HepG2 (cell line): Measurements from ENCODE around the gene ZBTB20. TPM values are rescaled to one million over a fixed set of nuclear protein-coding genes. Genes with fewer than 3 reads are reported as not detected.

Experiments used
- ATAC-seq: fragments of 200-7000 bp; cut with Tn5 transposase; 3 replicates; pipeline ENCODE4 v1.9.1; 2020; ENCODE audit warnings: mild to moderate bottlenecking, moderate library complexity
- BruUV-seq: library from RNA; stranded (reverse); fragments of 400-500 nt; replicated peaks from 2 replicates; lab custom pipeline; 2021; lab: Mats Ljungman, UMichigan
- CTCF ChIA-PET: fragments of 300-600 bp; formaldehyde crosslinking; extraction: SDS; loops from one replicate; lab custom pipeline; 2021; ENCODE audit warnings: low total read pairs, inconsistent platforms, low intra/inter-chr PET ratio; lab: Yijun Ruan, JAX
- POLR2A ChIA-PET: fragments of 350-600 bp; sonication (Branson Sonifier 250); formaldehyde crosslinking; loops from one replicate; lab custom pipeline; 2020; ENCODE audit warnings: antibody characterized with exemption, inconsistent platforms; lab: Yijun Ruan, JAX
- DNase-seq: peaks from one replicate; pipeline ENCODE4 v3.0.0-alpha.2; 2015; ENCODE audit warnings: low spot score
- FAIRE-seq: peaks from 3 replicates; lab custom pipeline; 2011; peaks lifted over from hg19 to GRCh38; lab: Jason Lieb, UNC
- H2AFZ ChIP-seq: one replicate; pipeline ENCODE4 v1.6.1; 2011; ENCODE audit warnings: low read length, inconsistent platforms
- H3K27ac ChIP-seq: fragments of 300-600 bp; 3 replicates; pipeline ENCODE4 v1.8.0; 2011; ENCODE audit warnings: mixed run types, mild to moderate bottlenecking, mixed read lengths, low read length, inconsistent platforms; ENCODE audit not compliant: insufficient read depth; ENCODE audit errors: extremely low read length
- H3K27me3 ChIP-seq, 2 experiments: fragments of 200-600 bp in 1 of 2; 2 replicates in 1 of 2; 3 replicates in 1 of 2; pipeline versions ENCODE4 v1.6.0 to v1.8.0; 2011; ENCODE audit warnings: low read length in 2 of 2, mild to moderate bottlenecking in 2 of 2, moderate library complexity in 2 of 2, inconsistent platforms in 1 of 2; ENCODE audit not compliant: insufficient read depth in 2 of 2, control insufficient read depth in 1 of 2
- H3K36me3 ChIP-seq, 2 experiments: fragments of 200-600 bp in 1 of 2; replicated peaks in 1 of 2; 2 replicates in 1 of 2; 3 replicates in 1 of 2; pipeline versions ENCODE4 v1.5.1 to v1.8.0; 2011; ENCODE audit warnings: low read length in 2 of 2, inconsistent platforms in 1 of 2; ENCODE audit not compliant: insufficient read depth in 2 of 2, control insufficient read depth in 1 of 2
- H3K4me1 ChIP-seq: 2 replicates; pipeline ENCODE4 v1.5.1; 2012; ENCODE audit warnings: low read length, inconsistent platforms; ENCODE audit not compliant: insufficient read depth
- H3K4me2 ChIP-seq: 2 replicates; pipeline ENCODE4 v1.6.0; 2011; ENCODE audit warnings: low read depth, low read length, inconsistent platforms
- H3K4me3 ChIP-seq, 3 experiments: fragments of 200-600 bp in 1 of 3; sonication (generic), shearing (Covaris generic) in 1 of 3; replicated peaks in 1 of 3; 2 replicates each; pipeline ENCODE4 v1.5.1; 2011 to 2016; ENCODE audit warnings: low read length in 3 of 3, inconsistent platforms in 2 of 3, low read depth in 2 of 3, mild to moderate bottlenecking in 2 of 3, control low read depth in 1 of 3, mixed read lengths in 1 of 3; ENCODE audit not compliant: insufficient read depth in 1 of 3
- H3K79me2 ChIP-seq: one replicate; pipeline ENCODE4 v1.6.1; 2011; ENCODE audit warnings: low read length, inconsistent platforms; ENCODE audit not compliant: insufficient read depth
- H3K9ac ChIP-seq: 2 replicates; pipeline ENCODE4 v1.6.0; 2011; ENCODE audit warnings: mild to moderate bottlenecking, low read depth, low read length, inconsistent platforms; ENCODE audit not compliant: insufficient read depth
- H3K9me3 ChIP-seq: 2 replicates; pipeline ENCODE4 v1.5.1; 2012; ENCODE audit warnings: mild to moderate bottlenecking, low read length
- H4K20me1 ChIP-seq: 2 replicates; pipeline ENCODE4 v1.6.0; 2011; ENCODE audit warnings: inconsistent platforms, mild to moderate bottlenecking, low read length, moderate library complexity; ENCODE audit not compliant: insufficient read depth
- GABPA ChIP-seq, 2 experiments: IDR thresholded peaks; 2 replicates each; pipeline ENCODE4 v1.6.1; 2011 to 2016; ENCODE audit warnings: low read depth in 2 of 2, low read length in 1 of 2, missing biosample characterization in 1 of 2, missing genetic modification characterization in 1 of 2
- IKZF1 ChIP-seq: fragments of 450-650 bp; IDR thresholded peaks from 2 replicates; pipeline ENCODE4 v1.7.1; 2016
- NR2F2 ChIP-seq: IDR thresholded peaks from 2 replicates; pipeline ENCODE4 v1.6.1; 2012; ENCODE audit warnings: low read depth, inconsistent platforms, borderline replicate concordance
- SMC3 ChIP-seq: IDR thresholded peaks from 2 replicates; pipeline ENCODE4 v1.6.1; 2011; ENCODE audit warnings: low read length, improper control_type of control experiment
- STAG1 ChIP-seq: sonication (generic); formaldehyde crosslinking; IDR thresholded peaks from 2 replicates; pipeline ENCODE4 v1.4.0; 2020; ENCODE audit warnings: missing genetic modification reagents
- ZNF17 ChIP-seq: sonication (generic); formaldehyde crosslinking; IDR thresholded peaks from 2 replicates; pipeline ENCODE4 v1.5.0; 2020; ENCODE audit warnings: mild to moderate bottlenecking, missing genetic modification reagents
- ZNF326 ChIP-seq: sonication (generic); formaldehyde crosslinking; IDR thresholded peaks from 2 replicates; pipeline ENCODE4 v1.4.0; 2020; ENCODE audit warnings: missing genetic modification reagents, borderline replicate concordance
- ZNF660 ChIP-seq: sonication (generic); formaldehyde crosslinking; IDR thresholded peaks from 2 replicates; pipeline ENCODE4 v1.5.1; 2020; ENCODE audit warnings: mild to moderate bottlenecking, low read depth, missing genetic modification reagents, borderline replicate concordance
- WGBS: methylation state at CpG from one replicate; pipeline ENCODE4 v1.1.6; 2017; ENCODE audit warnings: low lambda C conversion rate; 5-methylcytosine and 5-hydroxymethylcytosine counted together
- in situ Hi-C: cut with HindIII; loops from 2 replicates; pipeline ENCODE4 v1.10.0; 2017; ENCODE audit warnings: low pct_unique_long_range_greater_than_20kb; ENCODE audit not compliant: extremely low pct_ligation_motif_present
- intact Hi-C: fragments of 100-400 bp; cut with micrococcal nuclease; formaldehyde crosslinking; loops from one replicate; pipeline ENCODE4 v1.10.0; 2022; ENCODE audit not compliant: unreplicated experiment
- polyA plus RNA-seq, 8 experiments: library from polyadenylated mRNA; depleted of rRNA in 3 of 8; stranded (reverse) in 7 of 8; unstranded in 1 of 8; fragments of >200 nt; fragmentation: Illumina TruSeq in 4 of 8; extraction: Trizol in 4 of 8; gene quantifications; 2 replicates each; pipeline versions ENCODE4 v1.2.1 to v1.2.3, GENCODE V29; 2011 to 2016; ENCODE audit warnings: low read depth in 4 of 8, missing spikeins in 1 of 8, mixed read lengths in 1 of 8; ENCODE audit not compliant: insufficient read depth in 1 of 8
- total RNA-seq, 5 experiments: library from RNA; depleted of rRNA; stranded (reverse); fragments of >200 nt; fragmentation: Illumina TruSeq; extraction: Trizol; gene quantifications; 2 replicates each; pipeline ENCODE4 v1.2.3, GENCODE V29; 2016; ENCODE audit warnings: low read depth in 1 of 5
- TF ChIP-seq, protein P1 (sequence below): sonication (generic); formaldehyde crosslinking; IDR thresholded peaks from 2 replicates; pipeline ENCODE4 v1.5.0; 2020; ENCODE audit warnings: mild to moderate bottlenecking, missing genetic modification reagents, moderate library complexity
- TF ChIP-seq, protein P2 (sequence below): sonication (generic); formaldehyde crosslinking; IDR thresholded peaks from 2 replicates; pipeline ENCODE4 v1.9.0; 2022; ENCODE audit warnings: missing genetic modification reagents, mild to moderate bottlenecking, borderline replicate concordance

ZBTB20 gene
- total and polyA plus RNA-seq, 2 of the 13 experiments (the other 11 are each of a cell fraction or from before 2014, with no cell fraction given), result 1.9 to 8.8 TPM

DNA sequence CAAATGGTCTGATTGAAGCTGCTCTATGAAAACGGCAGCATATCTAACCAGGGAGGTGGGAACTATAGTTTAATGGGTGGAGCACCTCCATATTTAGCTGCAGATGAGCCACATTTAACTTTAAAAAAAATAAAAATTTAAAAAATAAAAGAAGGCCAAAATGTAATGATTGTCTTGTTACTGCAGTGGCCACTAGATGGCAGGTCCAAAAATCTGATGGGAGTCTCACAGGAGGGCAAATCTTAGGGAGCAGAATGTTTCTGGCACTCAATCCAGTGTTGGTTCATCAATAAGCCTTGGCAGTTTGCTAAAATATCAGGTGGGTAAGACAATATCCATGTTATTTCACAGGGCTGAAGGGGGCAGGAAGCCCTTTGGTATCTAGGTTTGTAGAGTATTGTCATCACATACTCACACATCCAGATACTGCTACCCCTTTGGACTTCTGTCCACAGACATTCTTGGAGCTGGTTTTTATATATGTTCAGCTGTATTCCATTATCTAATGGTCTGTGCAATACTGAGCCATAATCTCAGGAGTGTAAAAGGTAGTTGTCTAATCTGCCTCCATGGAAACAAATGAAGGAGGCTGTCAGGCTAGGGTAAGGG, 619.9 kb downstream of the ZBTB20 start:
- H2AFZ ChIP-seq, result no peak overlapping the region
- peak; percentile 59 for ATAC-seq
- no peaks in the 10 kb centered on the region for H4K20me1 ChIP-seq
- BruUV-seq, result no TSS peak
- in situ Hi-C loops, result no loop called here
- H3K9ac ChIP-seq, result no peak overlapping the region
- H3K36me3 ChIP-seq, result no peaks in the 10 kb centered on the region
- H3K79me2 ChIP-seq, result no peaks in the 10 kb centered on the region
- H3K4me3 ChIP-seq, result no peak overlapping the region
- no peaks in the 10 kb centered on the region for H3K27me3 ChIP-seq
- TF ChIP-seq STAG1 (CRISPR knock-in tag) (peak; percentile 27; the same call in 1 of the 2 replicates), ZNF326 (no peak), IKZF1 (no peak), SMC3 (peak; percentile 14; the same call in 1 of the 2 replicates)
- TF ChIP-seq, protein P1, sequence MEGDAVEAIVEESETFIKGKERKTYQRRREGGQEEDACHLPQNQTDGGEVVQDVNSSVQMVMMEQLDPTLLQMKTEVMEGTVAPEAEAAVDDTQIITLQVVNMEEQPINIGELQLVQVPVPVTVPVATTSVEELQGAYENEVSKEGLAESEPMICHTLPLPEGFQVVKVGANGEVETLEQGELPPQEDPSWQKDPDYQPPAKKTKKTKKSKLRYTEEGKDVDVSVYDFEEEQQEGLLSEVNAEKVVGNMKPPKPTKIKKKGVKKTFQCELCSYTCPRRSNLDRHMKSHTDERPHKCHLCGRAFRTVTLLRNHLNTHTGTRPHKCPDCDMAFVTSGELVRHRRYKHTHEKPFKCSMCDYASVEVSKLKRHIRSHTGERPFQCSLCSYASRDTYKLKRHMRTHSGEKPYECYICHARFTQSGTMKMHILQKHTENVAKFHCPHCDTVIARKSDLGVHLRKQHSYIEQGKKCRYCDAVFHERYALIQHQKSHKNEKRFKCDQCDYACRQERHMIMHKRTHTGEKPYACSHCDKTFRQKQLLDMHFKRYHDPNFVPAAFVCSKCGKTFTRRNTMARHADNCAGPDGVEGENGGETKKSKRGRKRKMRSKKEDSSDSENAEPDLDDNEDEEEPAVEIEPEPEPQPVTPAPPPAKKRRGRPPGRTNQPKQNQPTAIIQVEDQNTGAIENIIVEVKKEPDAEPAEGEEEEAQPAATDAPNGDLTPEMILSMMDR (CRISPR knock-in tag), result peak; percentile 37
- peak; percentile 9 for DNase-seq
- CTCF ChIA-PET, result no interaction called here
- H3K4me1 ChIP-seq, result peaks cover 4% of the 10 kb centered on the region; the same call in 1 of the 2 replicates
- H3K4me2 ChIP-seq, result no peak overlapping the region
- no peak for FAIRE-seq
- 90% methylated on average over 1 of the region's 1 CpG for WGBS
- intact Hi-C loops, result loop anchor here (10.0 kb wide), 1 partner anchor 178 kb away; no protein-coding TSS in a partner anchor
- H3K27ac ChIP-seq, result no peak overlapping the region
- POLR2A ChIA-PET, result no interaction called here
- H3K9me3 ChIP-seq, result no peaks in the 10 kb centered on the region

DNA sequence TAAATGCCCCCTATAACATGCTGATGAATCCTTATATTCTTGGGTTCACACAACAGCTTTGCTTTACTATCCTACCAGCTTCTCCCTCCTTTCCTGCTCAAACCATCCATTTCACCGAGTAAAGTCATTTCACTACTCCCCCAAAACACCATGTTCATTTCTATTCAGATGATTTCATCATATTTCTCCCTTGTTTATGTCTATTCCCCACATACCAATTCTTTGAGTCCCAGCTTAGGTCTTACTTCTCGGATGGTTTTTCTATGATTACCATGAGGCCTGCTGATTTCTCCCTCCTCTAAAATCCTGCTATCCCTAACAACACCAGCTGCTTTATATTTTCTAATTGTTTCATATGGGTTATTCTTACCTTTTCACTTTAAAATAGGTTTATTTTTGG, 621.8 kb downstream of the ZBTB20 start:
- ATAC-seq, result no peak
- H3K4me3 ChIP-seq, result no peak overlapping the region
- no peaks in the 10 kb centered on the region for H3K36me3 ChIP-seq
- no TSS peak for BruUV-seq
- ChIA-PET CTCF (no interaction called here), POLR2A (no interaction called here)
- no peak overlapping the region for H3K27ac ChIP-seq
- FAIRE-seq, result no peak
- no peak overlapping the region for H3K9ac ChIP-seq
- intact Hi-C loops, result loop anchor here (10.0 kb wide), 1 partner anchor 180 kb away; no protein-coding TSS in a partner anchor
- H3K27me3 ChIP-seq, result no peaks in the 10 kb centered on the region
- H3K9me3 ChIP-seq, result no peaks in the 10 kb centered on the region
- DNase-seq, result no peak
- TF ChIP-seq ZNF17 (CRISPR knock-in tag) (no peak), NR2F2 (no peak), ZNF660 (CRISPR knock-in tag) (no peak), GABPA (IDR thresholded peaks at IDR 0.05; ENCODE audit: low read depth, low read length) (no peak), GABPA (CRISPR knock-in tag; IDR thresholded peaks at IDR 0.05; ENCODE audit: low read depth) (no peak)
- TF ChIP-seq, protein P2, sequence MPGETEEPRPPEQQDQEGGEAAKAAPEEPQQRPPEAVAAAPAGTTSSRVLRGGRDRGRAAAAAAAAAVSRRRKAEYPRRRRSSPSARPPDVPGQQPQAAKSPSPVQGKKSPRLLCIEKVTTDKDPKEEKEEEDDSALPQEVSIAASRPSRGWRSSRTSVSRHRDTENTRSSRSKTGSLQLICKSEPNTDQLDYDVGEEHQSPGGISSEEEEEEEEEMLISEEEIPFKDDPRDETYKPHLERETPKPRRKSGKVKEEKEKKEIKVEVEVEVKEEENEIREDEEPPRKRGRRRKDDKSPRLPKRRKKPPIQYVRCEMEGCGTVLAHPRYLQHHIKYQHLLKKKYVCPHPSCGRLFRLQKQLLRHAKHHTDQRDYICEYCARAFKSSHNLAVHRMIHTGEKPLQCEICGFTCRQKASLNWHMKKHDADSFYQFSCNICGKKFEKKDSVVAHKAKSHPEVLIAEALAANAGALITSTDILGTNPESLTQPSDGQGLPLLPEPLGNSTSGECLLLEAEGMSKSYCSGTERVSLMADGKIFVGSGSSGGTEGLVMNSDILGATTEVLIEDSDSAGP (CRISPR knock-in tag), result no peak
- H3K79me2 ChIP-seq, result no peaks in the 10 kb centered on the region
- no peak overlapping the region for H2AFZ ChIP-seq
- no peak overlapping the region for H3K4me2 ChIP-seq
- WGBS, result 96% methylated on average over 2 of the region's 2 CpGs
- H4K20me1 ChIP-seq, result no peaks in the 10 kb centered on the region
- peaks cover 6% of the 10 kb centered on the region; the same call in 1 of the 2 replicates for H3K4me1 ChIP-seq
- in situ Hi-C loops, result no loop called here
